ENCODE results near the gene ZNF552. TPM values are rescaled to one million over a fixed set of nuclear protein-coding genes. Genes with fewer than 3 reads are reported as not detected.
A peak's percentile ranks its signal among the peaks of the same experiment; 100 is the strongest.
"Not testable (repeated sequence)": the region's sequence is repeated elsewhere in the genome, so short reads cannot be mapped to it uniquely, and the experiment has no call there.

The ZNF552 gene
- total and polyA plus RNA-seq, 4 experiments from 2014 or later: 5.5 to 21.0 (median 13.6) TPM

DNA sequence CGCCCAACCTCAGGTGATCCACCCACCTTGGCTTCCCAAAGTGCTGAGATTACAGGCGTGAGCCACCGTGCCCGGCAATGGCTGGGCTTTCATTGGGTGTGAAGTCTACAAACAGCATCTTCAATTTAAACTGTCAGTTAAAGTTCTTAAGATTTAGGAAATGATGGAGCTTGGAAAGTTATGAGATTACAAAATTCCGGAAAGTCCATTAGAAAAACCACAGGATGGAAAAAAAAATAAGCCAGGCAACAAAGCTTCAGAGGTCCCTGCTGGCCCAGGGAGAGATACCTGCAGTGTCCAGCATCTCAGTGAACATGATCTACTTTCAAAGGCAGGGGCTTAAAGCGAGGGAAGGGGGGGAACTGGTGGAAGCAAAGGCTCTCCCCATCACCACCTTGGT lies 10.8 kb upstream of the ZNF552 start:
- Histone ChIP-seq H3K4me1 (ENCODE audit: insufficient read depth, low read length) (peaks cover 9% of the 10 kb centered on the region), H3K27ac (ENCODE audit: low read depth, low read length) (no peak overlapping the region), H3K27me3 (ENCODE audit: insufficient read depth, low read length) (no peaks in the 10 kb centered on the region), H3K4me3 (ENCODE audit: low read length in 2 of 2) (no peak overlapping the region), H3K9me3 (ENCODE audit: control insufficient read depth in 1 of 2, low read length in 2 of 2) (no peaks in the 10 kb centered on the region), H3K36me3 (ENCODE audit: insufficient read depth, low read length) (no peaks in the 10 kb centered on the region)
- H3K27me3 Mint-ChIP-seq: no peaks in the 10 kb centered on the region
- no peak overlapping the region for H3K27ac Mint-ChIP-seq
- peaks cover 37 to 54% of the 10 kb centered on the region in 2 donors for H3K36me3 Mint-ChIP-seq
- POLR2A ChIA-PET (ENCODE audit: partially characterized antibody): interaction anchor here (1.5 kb wide), 1 partner anchor 25 kb away, joined by 3 read pairs; no protein-coding TSS in a partner anchor
- no peaks in the 10 kb centered on the region for H3K9me3 Mint-ChIP-seq
- no peak for DNase-seq
- intact Hi-C loops (cut with micrococcal nuclease): no loop called here
- CTCF ChIA-PET (ENCODE audit: partially characterized antibody): no interaction called here
- peaks cover 29 to 72% (median 41%) of the 10 kb centered on the region in 4 donors for H3K4me1 Mint-ChIP-seq
- no peak overlapping the region for H3K4me3 Mint-ChIP-seq

DNA sequence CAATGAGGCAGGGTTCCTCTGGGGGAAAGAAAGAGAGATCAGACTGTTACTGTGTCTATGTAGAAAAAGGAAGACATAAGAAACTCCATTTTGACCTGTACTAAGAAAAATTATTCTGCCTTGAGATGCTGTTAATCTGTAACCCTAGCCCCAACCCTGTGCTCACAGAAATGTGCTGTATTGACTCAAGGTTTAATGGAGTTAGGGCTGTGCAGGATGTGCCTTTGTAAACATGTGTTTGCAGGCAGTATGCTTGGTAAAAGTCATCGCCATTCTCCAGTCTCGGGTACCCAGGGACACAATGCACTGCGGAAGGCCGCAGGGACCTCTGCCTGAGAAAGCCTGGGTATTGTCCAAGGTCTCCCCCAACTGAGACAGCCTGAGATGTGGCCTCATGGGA lies 8.9 kb upstream of the ZNF552 start:
- Mint-ChIP-seq H3K36me3 (peaks cover 26 to 53% of the 10 kb centered on the region in 2 donors), H3K4me3 (peak overlapping the region in 1 of 8 donors; percentile 9), H3K27ac (peak overlapping the region in 4 of 7 donors; percentile 4 to 82 (median 45)), H3K4me1 (peaks cover 38 to 76% (median 46%) of the 10 kb centered on the region in 4 donors)
- H3K27ac ChIP-seq (ENCODE audit: low read depth, low read length); H3K9me3 Mint-ChIP-seq; H3K9me3 ChIP-seq (ENCODE audit: control insufficient read depth in 1 of 2, low read length in 2 of 2); POLR2A ChIA-PET (ENCODE audit: partially characterized antibody); H3K27me3 ChIP-seq (ENCODE audit: insufficient read depth, low read length); H3K36me3 ChIP-seq (ENCODE audit: insufficient read depth, low read length); H3K4me3 ChIP-seq (ENCODE audit: low read length in 2 of 2); H3K27me3 Mint-ChIP-seq; DNase-seq; intact Hi-C loops (cut with micrococcal nuclease); CTCF ChIA-PET (ENCODE audit: partially characterized antibody): not testable (repeated sequence)
- peaks cover 19% of the 10 kb centered on the region for H3K4me1 ChIP-seq (ENCODE audit: insufficient read depth, low read length)

DNA sequence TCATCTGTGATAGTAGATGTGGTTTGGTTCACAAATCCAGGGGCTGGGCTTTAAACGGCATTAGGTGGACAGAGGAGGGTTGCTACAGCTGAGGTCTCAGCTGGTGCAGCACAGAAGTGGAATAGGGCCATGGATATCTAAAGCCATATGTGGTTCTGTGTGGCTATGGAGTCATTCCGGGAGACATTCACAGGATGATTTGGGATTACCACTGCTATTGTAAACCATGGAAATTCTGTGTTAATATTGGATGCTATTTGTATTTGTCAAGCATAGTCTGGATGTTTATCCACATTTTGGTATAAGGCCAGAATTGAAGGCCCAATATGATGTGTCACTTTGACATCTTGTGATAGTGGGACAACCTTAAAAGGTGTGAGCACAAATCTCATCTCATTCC lies 8.4 kb upstream of the ZNF552 start:
- H3K4me3 Mint-ChIP-seq: peak overlapping the region in 1 of 8 donors; percentile 12
- CTCF ChIA-PET (ENCODE audit: partially characterized antibody); H3K27me3 Mint-ChIP-seq; H3K9me3 Mint-ChIP-seq; H3K27me3 ChIP-seq (ENCODE audit: insufficient read depth, low read length); H3K36me3 ChIP-seq (ENCODE audit: insufficient read depth, low read length); H3K4me3 ChIP-seq (ENCODE audit: low read length in 2 of 2); DNase-seq; H3K9me3 ChIP-seq (ENCODE audit: control insufficient read depth in 1 of 2, low read length in 2 of 2); intact Hi-C loops (cut with micrococcal nuclease); H3K27ac ChIP-seq (ENCODE audit: low read depth, low read length); POLR2A ChIA-PET (ENCODE audit: partially characterized antibody): not testable (repeated sequence)
- peaks cover 41 to 81% (median 47%) of the 10 kb centered on the region in 4 donors for H3K4me1 Mint-ChIP-seq
- H3K4me1 ChIP-seq (ENCODE audit: insufficient read depth, low read length): peaks cover 19% of the 10 kb centered on the region
- H3K36me3 Mint-ChIP-seq: peaks cover 26 to 53% of the 10 kb centered on the region in 2 donors
- peak overlapping the region in 4 of 7 donors; percentile 43 to 82 (median 60) for H3K27ac Mint-ChIP-seq

DNA sequence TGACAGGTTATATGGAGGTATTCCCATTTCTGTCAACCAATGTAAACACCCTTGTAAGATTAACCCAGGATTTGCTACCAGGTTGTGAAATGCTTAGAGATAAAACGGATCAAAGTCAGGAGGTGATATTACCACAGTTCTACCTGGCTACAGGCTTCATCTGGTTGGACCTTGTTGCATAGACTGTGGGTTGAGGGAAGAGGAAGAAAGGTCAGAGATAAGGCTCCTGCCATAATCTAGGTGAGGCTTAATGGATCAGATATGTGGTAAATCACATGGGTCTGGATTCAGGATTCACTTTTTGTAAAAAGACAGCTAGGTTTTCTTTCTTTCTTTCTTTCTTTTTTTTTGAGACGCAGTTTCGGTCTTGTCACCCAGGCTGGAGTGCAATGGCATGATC lies 6.8 kb upstream of the ZNF552 start:
- POLR2A ChIA-PET (ENCODE audit: partially characterized antibody): interaction anchor here (0.9 kb wide), 1 partner anchor 181 kb away, joined by 3 read pairs; the partner anchor contains the start of gene ZNF606
- peaks cover 17 to 44% of the 10 kb centered on the region in 2 donors for H3K36me3 Mint-ChIP-seq
- H3K9me3 Mint-ChIP-seq; DNase-seq; H3K36me3 ChIP-seq (ENCODE audit: insufficient read depth, low read length); H3K9me3 ChIP-seq (ENCODE audit: control insufficient read depth in 1 of 2, low read length in 2 of 2); H3K27me3 ChIP-seq (ENCODE audit: insufficient read depth, low read length); H3K27ac ChIP-seq (ENCODE audit: low read depth, low read length); H3K27me3 Mint-ChIP-seq; CTCF ChIA-PET (ENCODE audit: partially characterized antibody); H3K4me3 ChIP-seq (ENCODE audit: low read length in 2 of 2); intact Hi-C loops (cut with micrococcal nuclease): not testable (repeated sequence)
- peak overlapping the region in 2 of 7 donors; percentile 36 to 93 for H3K27ac Mint-ChIP-seq
- peaks cover 19% of the 10 kb centered on the region for H3K4me1 ChIP-seq (ENCODE audit: insufficient read depth, low read length)
- peak overlapping the region in 3 of 8 donors; percentile 45 to 99 (median 98) for H3K4me3 Mint-ChIP-seq
- peaks cover 39 to 73% (median 46%) of the 10 kb centered on the region in 4 donors for H3K4me1 Mint-ChIP-seq

DNA sequence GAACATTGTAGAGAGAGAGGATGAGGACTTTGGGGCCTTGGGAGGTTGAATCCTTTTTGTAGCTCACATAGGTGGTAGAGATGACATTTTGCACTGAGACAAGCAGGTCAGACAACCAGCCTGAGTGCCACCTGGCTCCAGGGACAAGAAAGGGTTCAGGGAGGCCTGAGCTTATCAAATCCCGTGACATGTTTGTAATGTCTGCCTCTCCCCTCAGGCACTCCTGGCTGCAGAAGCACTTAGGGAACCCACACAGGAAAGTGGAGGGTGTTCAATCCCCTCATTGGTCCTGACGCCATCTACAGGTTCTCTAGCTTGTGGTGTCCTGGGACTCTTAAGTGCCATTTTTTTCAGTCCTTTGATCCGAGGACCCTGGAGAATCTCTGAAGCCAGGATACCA lies 6.4 kb upstream of the ZNF552 start:
- Mint-ChIP-seq H3K4me3 (peak overlapping the region; percentile 96 to 99 (median 98)), H3K36me3 (peaks cover 15 to 42% of the 10 kb centered on the region in 2 donors), H3K27ac (peak overlapping the region in 6 of 7 donors; percentile 36 to 99 (median 64)), H3K4me1 (peaks cover 39 to 72% (median 47%) of the 10 kb centered on the region in 4 donors)
- H3K27me3 Mint-ChIP-seq; H3K9me3 ChIP-seq (ENCODE audit: control insufficient read depth in 1 of 2, low read length in 2 of 2); intact Hi-C loops (cut with micrococcal nuclease); CTCF ChIA-PET (ENCODE audit: partially characterized antibody); H3K36me3 ChIP-seq (ENCODE audit: insufficient read depth, low read length); DNase-seq; H3K27ac ChIP-seq (ENCODE audit: low read depth, low read length); H3K9me3 Mint-ChIP-seq; H3K27me3 ChIP-seq (ENCODE audit: insufficient read depth, low read length): not testable (repeated sequence)
- peak overlapping the region in 1 of 2 donors; percentile 91 for H3K4me3 ChIP-seq (ENCODE audit: low read length in 2 of 2)
- POLR2A ChIA-PET (ENCODE audit: partially characterized antibody): interaction anchor here (0.9 kb wide), 1 partner anchor 181 kb away, joined by 3 read pairs; the partner anchor contains the start of gene ZNF606
- H3K4me1 ChIP-seq (ENCODE audit: insufficient read depth, low read length): peaks cover 19% of the 10 kb centered on the region

DNA sequence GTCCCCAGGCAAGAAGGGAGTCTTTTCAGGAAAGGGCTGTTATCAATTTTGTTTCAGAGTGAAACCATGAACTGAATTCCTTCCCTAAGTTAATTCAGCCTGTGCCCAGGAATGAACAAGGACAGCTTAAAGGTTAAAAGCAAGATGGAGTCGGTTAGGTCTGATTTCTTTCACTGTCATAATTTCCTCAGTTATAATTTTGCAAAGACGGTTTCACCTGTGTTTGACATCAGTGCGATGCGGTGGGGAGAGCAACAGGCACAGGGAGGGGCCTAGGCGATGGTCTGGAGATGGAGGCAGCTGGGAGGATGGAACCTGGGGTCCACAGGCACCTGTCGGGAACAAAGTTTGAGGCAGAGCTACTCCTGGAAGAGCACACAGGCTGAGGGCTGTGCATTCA lies 5.9 kb upstream of the ZNF552 start:
- Mint-ChIP-seq H3K27ac (peak overlapping the region; percentile 93 to 99 (median 99)), H3K36me3 (peaks cover 12 to 37% of the 10 kb centered on the region in 2 donors), H3K27me3 (no peaks in the 10 kb centered on the region), H3K4me3 (peak overlapping the region; percentile 96 to 99 (median 98)), H3K4me1 (peaks cover 38 to 72% (median 48%) of the 10 kb centered on the region in 4 donors), H3K9me3 (no peaks in the 10 kb centered on the region)
- ChIA-PET POLR2A (ENCODE audit: partially characterized antibody) (interaction anchor here (0.6 to 2.5 kb wide), 8 partner anchors 13 to 242 kb away, joined by 3 to 10 read pairs (median 6); partner anchors contain the start of genes ZNF416, ZNF586, ZNF587 and ZNF606), CTCF (ENCODE audit: partially characterized antibody) (no interaction called here)
- peaks cover 19% of the 10 kb centered on the region for H3K4me1 ChIP-seq (ENCODE audit: insufficient read depth, low read length)
- intact Hi-C loops (cut with micrococcal nuclease): no loop called here
- peak overlapping the region; percentile 75 for H3K27ac ChIP-seq (ENCODE audit: low read depth, low read length)
- H3K36me3 ChIP-seq (ENCODE audit: insufficient read depth, low read length): no peaks in the 10 kb centered on the region
- H3K9me3 ChIP-seq (ENCODE audit: control insufficient read depth in 1 of 2, low read length in 2 of 2): no peaks in the 10 kb centered on the region
- peak overlapping the region; percentile 86 to 91 for H3K4me3 ChIP-seq (ENCODE audit: low read length in 2 of 2)
- H3K27me3 ChIP-seq (ENCODE audit: insufficient read depth, low read length): no peaks in the 10 kb centered on the region
- DNase-seq: no peak

DNA sequence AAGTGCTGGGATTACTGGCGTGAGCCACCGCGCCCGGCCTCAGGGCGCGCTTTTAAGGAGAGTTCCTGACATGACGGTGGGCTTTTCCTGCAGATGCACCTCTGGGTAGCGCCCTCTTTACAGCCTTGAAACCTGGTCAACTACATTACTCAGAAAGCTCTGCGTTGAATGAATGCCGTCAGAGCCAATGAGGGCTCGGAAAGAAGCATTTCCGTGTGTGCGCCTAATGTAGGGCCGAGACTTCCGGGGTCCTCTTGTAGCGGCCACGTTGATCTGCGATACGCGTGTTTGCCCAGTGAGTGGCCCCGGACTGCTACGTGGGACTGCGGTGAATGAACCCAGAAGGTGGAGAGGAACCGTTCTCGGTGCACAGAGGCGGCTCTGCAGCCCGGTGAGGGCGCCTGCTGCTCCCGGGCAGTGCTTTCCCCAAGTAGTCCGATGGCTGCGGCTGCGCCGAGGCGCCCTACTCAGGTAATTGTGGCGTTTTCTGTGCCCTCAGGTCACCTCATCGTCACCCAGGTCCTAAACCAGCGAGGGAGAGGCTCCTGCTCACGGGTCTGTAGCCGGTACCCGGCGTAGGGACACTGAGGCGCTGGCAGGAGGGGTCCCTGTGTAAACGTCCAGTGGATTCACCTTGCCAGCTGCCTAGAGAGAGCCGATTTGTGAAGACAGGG lies 4.9 kb upstream of the ZNF552 start:
- H3K36me3 ChIP-seq (ENCODE audit: insufficient read depth, low read length): no peaks in the 10 kb centered on the region
- Mint-ChIP-seq H3K36me3 (peaks cover 12 to 35% of the 10 kb centered on the region in 2 donors), H3K27me3 (no peaks in the 10 kb centered on the region), H3K27ac (peak overlapping the region; percentile 93 to 99 (median 99)), H3K9me3 (no peaks in the 10 kb centered on the region), H3K4me3 (peak overlapping the region; percentile 96 to 99 (median 98)), H3K4me1 (peaks cover 45 to 75% (median 55%) of the 10 kb centered on the region in 4 donors)
- peak; percentile 80 to 91 (median 84) for DNase-seq
- H3K4me1 ChIP-seq (ENCODE audit: insufficient read depth, low read length): peaks cover 25% of the 10 kb centered on the region
- H3K9me3 ChIP-seq (ENCODE audit: control insufficient read depth in 1 of 2, low read length in 2 of 2): no peaks in the 10 kb centered on the region
- peak overlapping the region; percentile 86 to 91 for H3K4me3 ChIP-seq (ENCODE audit: low read length in 2 of 2)
- H3K27ac ChIP-seq (ENCODE audit: low read depth, low read length): peak overlapping the region; percentile 75
- ChIA-PET POLR2A (ENCODE audit: partially characterized antibody) (interaction anchor here (0.7 to 2.5 kb wide), 16 partner anchors 8 to 528 kb away, joined by 3 to 10 read pairs (median 4); partner anchors contain the start of genes ZNF134, ZNF416, ZNF586 and ZNF587), CTCF (ENCODE audit: partially characterized antibody) (no interaction called here)
- intact Hi-C loops (cut with micrococcal nuclease): loop anchor here (1.0 to 5.0 kb wide), 2 partner anchors 92 to 186 kb away; partner anchors contain the start of genes ZNF211 and ZNF671
- H3K27me3 ChIP-seq (ENCODE audit: insufficient read depth, low read length): no peaks in the 10 kb centered on the region
